GM10248 (cell line): Measurements from ENCODE around the gene DENND1B.

Experiments used
- CTCF ChIA-PET: fragments of 300-600 bp; sonication (Branson Sonifier 250); formaldehyde crosslinking; extraction: SDS; loops from one replicate; lab custom pipeline; 2021; ENCODE audit warnings: antibody characterized with exemption; lab: Yijun Ruan, JAX
- POLR2A ChIA-PET: fragments of 350-650 bp; sonication (Branson Sonifier 250); formaldehyde crosslinking; extraction: SDS; loops from one replicate; lab custom pipeline; 2020; ENCODE audit warnings: antibody characterized with exemption; lab: Yijun Ruan, JAX
- DNase-seq: peaks from one replicate; pipeline ENCODE4 v3.0.0; 2012; ENCODE audit errors: extremely low spot score
- TF ChIP-seq, protein P1 (sequence below): IDR thresholded peaks from 2 replicates; pipeline ENCODE4 v1.5.1; 2012; ENCODE audit warnings: mild to moderate bottlenecking, low read depth; ENCODE audit errors: extremely low read depth, missing control alignments, control extremely low read depth

Gene DENND1B

DNA sequence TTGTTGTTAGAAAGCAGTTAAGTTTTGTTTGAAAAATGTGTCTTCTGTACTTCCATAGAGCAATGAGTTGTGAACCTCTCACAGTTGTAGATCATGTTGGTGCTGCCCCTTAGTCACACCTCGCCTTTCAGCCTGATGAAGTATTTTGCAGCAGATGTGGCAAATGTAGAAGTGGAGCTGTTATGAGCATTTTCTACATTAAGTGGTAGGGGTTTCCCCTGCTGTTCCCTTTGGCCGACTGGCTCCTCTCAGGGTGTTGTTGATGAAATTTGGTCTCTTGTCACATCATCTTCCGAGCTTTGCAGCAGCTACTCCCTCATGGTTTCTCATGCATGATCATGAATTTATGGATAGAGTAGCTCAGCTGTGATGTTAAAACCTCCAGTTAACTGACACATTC is 33.6 kb upstream of the DENND1B start:
- TF ChIP-seq, protein P1, sequence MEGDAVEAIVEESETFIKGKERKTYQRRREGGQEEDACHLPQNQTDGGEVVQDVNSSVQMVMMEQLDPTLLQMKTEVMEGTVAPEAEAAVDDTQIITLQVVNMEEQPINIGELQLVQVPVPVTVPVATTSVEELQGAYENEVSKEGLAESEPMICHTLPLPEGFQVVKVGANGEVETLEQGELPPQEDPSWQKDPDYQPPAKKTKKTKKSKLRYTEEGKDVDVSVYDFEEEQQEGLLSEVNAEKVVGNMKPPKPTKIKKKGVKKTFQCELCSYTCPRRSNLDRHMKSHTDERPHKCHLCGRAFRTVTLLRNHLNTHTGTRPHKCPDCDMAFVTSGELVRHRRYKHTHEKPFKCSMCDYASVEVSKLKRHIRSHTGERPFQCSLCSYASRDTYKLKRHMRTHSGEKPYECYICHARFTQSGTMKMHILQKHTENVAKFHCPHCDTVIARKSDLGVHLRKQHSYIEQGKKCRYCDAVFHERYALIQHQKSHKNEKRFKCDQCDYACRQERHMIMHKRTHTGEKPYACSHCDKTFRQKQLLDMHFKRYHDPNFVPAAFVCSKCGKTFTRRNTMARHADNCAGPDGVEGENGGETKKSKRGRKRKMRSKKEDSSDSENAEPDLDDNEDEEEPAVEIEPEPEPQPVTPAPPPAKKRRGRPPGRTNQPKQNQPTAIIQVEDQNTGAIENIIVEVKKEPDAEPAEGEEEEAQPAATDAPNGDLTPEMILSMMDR: no peak
- no peak for DNase-seq
- ChIA-PET POLR2A (no interaction called here), CTCF (interaction anchor here (1.2 to 3.8 kb wide), 3 partner anchors 10 to 23 kb away, joined by 3 to 21 read pairs (median 7); no protein-coding TSS in a partner anchor)

DNA sequence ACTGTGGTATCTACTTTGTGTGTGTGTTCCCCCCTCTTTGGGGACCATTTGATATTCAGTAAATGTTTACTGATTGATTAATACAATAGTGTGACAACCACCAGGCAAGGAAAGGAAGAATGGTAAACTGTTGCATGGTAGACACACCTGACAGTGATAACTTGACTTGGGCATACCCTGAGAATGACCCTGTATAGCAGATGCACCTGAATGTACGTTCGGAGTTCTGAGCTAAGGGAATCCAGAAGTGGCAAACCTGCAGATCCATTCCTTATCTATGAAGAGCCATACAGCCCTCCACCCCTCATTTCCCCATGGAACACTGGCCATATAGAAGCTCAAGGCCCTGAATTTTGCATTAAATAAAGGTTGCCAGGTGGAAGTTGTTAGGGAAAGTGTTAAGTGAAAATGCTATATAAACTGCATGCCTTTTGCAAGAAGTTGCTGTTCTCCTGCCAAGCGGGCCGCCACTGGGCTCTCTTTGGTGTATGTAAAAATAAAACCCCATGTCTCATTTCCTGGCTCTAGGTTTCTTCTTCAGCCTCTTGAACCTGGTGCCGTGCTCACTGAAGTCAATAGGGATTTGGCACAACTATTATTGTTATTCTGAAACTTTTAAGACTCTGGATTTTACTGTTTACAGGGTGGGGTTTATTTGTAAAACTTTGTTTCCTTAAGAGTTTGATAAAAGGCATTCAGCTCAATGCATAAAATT is 32.6 kb upstream of the DENND1B start:
- ChIA-PET CTCF (interaction anchor here (1.0 to 3.8 kb wide), 3 partner anchors 9 to 61 kb away, joined by 4 to 21 read pairs (median 7); no protein-coding TSS in a partner anchor), POLR2A (no interaction called here)
- DNase-seq: no peak
- TF ChIP-seq, protein P1: no peak

DNA sequence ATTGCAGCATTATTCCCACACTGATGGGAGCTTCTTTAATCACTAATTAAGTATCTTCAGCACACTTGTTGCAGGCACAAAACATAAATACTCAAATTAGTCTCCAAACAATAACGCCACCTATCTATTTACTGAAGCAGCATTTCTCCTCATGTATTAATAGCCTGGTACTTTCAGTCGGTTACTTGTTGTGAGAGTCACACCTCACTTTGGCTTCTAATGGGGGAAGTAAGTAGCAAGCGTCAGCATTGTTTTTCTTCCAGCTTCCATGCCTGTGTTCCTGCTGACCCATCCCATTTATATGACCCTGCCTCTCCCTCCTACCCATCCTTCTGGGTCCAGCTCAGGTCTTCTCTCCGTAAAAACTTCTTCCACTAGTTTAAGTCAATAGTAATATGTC is 31.9 kb upstream of the DENND1B start:
- ChIA-PET POLR2A (no interaction called here), CTCF (interaction anchor here (1.0 to 3.8 kb wide), 3 partner anchors 9 to 61 kb away, joined by 4 to 21 read pairs (median 7); no protein-coding TSS in a partner anchor)
- peak; percentile 29 for DNase-seq
- TF ChIP-seq, protein P1: no peak

DNA sequence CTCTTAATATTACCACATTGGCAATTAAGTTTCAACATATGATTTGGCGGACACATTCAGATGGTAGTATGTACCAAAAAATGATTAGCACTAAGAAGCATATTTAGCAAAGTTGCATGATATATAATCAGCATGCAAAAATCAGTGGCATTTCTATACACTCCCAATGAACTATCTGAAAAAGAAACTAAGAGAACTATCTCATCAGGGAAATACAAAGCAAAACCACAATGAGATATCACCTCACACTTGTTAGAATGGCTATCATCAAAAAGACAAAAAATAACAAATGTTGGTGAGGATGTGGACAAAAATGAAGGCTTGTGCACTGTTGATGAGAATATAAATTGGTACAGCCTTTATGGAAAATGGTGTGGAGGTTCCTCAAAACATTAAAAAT is 31.4 kb upstream of the DENND1B start:
- TF ChIP-seq, protein P1: no peak
- CTCF ChIA-PET: interaction anchor here (3.8 kb wide), 1 partner anchor 13 kb away, joined by 21 read pairs; no protein-coding TSS in a partner anchor
- POLR2A ChIA-PET: no interaction called here
- no peak for DNase-seq

DNA sequence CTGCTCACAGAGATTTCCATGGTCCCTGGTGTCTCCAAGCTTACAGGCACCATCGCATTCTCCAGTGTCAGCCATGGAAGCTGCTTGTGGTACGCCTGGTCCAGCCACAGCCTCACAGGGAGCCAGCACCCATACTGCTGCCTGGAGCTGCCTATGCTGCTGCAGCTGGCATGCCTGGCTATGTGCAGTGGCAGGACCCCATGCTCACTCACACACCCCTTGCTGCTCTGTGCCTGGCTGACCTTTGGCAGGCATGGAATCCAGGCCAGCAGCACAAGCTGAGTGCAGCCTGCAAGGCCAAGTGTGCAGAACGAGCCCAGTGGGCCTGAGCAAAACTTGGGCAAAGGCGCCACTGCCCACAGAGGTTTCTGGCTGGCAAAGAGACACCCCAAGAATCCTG is 26.4 kb upstream of the DENND1B start:
- POLR2A ChIA-PET: no interaction called here
- CTCF ChIA-PET: interaction anchor here (0.9 kb wide), 1 partner anchor 16 kb away, joined by 3 read pairs; no protein-coding TSS in a partner anchor
- DNase-seq: no peak
- TF ChIP-seq, protein P1: no peak

DNA sequence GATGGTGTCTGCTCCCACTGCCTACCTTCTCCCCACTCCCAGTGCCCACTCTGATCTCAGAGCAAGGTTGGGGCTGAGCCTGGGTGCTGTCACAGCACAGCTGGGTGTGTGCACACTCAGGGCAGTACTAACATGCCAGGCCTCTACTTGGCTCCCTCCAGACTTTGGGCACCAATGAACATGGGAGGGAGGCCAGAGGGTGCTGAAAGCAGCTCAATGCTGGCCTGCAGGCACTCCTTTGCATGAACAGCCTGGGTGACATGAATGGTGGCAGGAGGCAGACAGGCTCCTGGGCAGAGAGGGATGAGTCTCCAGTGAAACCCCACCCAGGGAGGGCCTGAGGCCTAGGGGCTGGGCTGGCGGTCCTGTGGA is 25.8 kb upstream of the DENND1B start:
- TF ChIP-seq, protein P1: no peak
- ChIA-PET CTCF (interaction anchor here (0.9 kb wide), 1 partner anchor 16 kb away, joined by 3 read pairs; no protein-coding TSS in a partner anchor), POLR2A (no interaction called here)
- DNase-seq: no peak
